GM19099 (cell line): Measurements from ENCODE around the gene EBLN2.

ENCODE experiments used
- POLR2A ChIP-seq: IDR thresholded peaks from 3 replicates; pipeline ENCODE4 v1.6.1; 2011; ENCODE audit warnings: low read depth; ENCODE audit not compliant: insufficient read length; ENCODE audit errors: extremely low read depth

Gene EBLN2

GRCh38 chr3:73046195-73046594 lies 15.3 kb upstream of the EBLN2 start:
- TF ChIP-seq POLR2A: no peak

GRCh38 chr3:73049319-73049718 lies 12.1 kb upstream of the EBLN2 start:
- no peak for TF ChIP-seq POLR2A

- no peak for TF ChIP-seq POLR2A
Measured at GRCh38 chr3:73052857-73053256, 8.6 kb upstream of the EBLN2 start.

GRCh38 chr3:73055583-73055982 lies 5.9 kb upstream of the EBLN2 start:
- TF ChIP-seq POLR2A: no peak

- TF ChIP-seq POLR2A: no peak
Measured at GRCh38 chr3:73056014-73056844, 5.2 kb upstream of the EBLN2 start.

DNA sequence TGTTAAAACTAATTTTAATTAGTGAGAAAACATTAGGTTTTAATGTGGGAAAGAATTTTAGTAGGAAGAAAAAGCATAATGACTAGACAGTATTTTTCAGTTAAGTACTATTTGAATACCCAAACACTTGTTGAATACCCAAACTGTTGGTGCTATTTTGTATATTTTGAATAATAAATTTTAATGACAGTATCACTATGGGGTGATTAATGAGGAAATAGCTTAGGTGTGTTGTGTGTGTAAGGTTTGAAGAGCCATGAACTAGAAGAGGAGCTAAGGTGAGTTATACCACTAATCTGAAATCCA lies 4.7 kb upstream of the EBLN2 start:
- no peak for TF ChIP-seq POLR2A

- no peak for TF ChIP-seq POLR2A
Measured at GRCh38 chr3:73060302-73060723, 1.1 kb upstream of the EBLN2 start.

DNA sequence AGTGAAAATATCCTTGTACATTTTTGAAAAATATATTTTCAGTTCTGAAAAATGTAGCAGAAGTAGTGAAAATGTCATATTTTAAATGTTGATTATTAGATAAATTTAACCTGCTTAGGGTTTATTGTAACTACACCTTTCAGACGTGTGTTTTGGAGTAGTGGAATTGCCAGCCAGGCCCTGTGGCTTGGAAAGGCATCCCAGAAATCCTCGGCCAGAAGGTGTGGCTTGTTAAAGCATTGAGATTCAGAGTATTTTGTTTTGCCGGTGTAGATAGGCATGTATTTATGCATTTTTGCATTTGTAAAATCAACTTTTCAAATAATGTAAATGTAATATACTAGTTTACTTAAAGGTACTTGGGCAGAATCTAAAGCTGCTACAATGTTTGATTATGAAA lies 7.0 kb downstream of the EBLN2 start:
- TF ChIP-seq POLR2A: no peak

GRCh38 chr3:73069187-73069586 lies 7.7 kb downstream of the EBLN2 start:
- no peak for TF ChIP-seq POLR2A

GRCh38 chr3:73069775-73070444 lies 8.5 kb downstream of the EBLN2 start:
- no peak for TF ChIP-seq POLR2A

GRCh38 chr3:73070675-73071575 lies 9.5 kb downstream of the EBLN2 start:
- no peak for TF ChIP-seq POLR2A

DNA sequence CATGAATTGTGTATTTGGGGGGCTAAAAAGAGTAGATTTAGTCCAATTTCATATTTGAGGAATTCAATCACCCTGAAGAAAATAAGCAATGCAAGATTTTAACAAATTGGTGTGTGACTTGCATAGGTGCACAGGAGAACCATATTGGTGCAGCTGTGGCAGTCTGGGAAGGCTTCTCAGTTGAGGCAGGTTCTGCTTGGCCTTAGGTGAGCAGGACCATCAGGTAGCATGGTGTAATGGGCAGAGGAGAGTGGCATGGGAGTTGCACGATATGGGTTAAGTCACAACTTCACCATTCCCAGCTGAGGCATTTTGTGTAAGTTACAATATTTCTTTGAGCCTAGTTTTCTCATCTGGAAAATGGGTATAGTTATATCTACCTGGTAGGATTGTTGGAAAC lies 10.5 kb downstream of the EBLN2 start:
- no peak for TF ChIP-seq POLR2A

DNA sequence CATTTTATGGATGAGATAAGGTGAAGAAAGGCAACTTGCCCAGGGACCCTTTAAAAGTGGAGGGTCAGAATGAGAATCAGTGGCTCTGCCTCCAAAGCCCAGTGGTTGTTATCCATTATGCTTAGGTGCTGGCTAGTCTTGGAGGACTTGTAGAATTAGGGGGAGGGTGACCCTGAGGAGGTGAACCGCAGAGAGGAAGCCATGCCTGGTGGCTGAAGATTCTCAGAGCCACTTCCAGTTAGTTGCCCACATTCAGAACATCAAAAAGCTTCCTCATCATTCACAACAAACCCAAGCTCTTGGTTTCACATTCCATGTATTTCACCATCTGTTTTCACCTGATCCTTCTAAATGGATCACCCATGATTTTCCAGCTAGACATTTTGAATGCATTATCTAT lies 11.2 kb downstream of the EBLN2 start:
- no peak for TF ChIP-seq POLR2A

- no peak for TF ChIP-seq POLR2A
Measured at GRCh38 chr3:73073091-73073707, 11.7 kb downstream of the EBLN2 start.

- TF ChIP-seq POLR2A: no peak
Measured at GRCh38 chr3:73074781-73075180, 13.3 kb downstream of the EBLN2 start.
